ENCODE results near the gene CDH23. TPM values are rescaled to one million over a fixed set of nuclear protein-coding genes. Genes with fewer than 3 reads are reported as not detected.

The CDH23 gene
- total RNA-seq, 1 experiment from 2014 or later, result 0.02 TPM

- Histone ChIP-seq H3K36me3 (no peaks in the 10 kb centered on the region), H3K4me1 (no peaks in the 10 kb centered on the region), H3K9me3 (replicated peaks) (no peaks in the 10 kb centered on the region), H3K4me3 (no peak overlapping the region), H3K27ac (no peak overlapping the region), H3K27me3 (no peaks in the 10 kb centered on the region)
- no peak for DNase-seq
Observed at GRCh38 chr10:71476228-71477011, 79.7 kb downstream of the CDH23 start.

- Histone ChIP-seq H3K27ac (no peak overlapping the region), H3K36me3 (no peaks in the 10 kb centered on the region), H3K4me3 (no peak overlapping the region), H3K27me3 (no peaks in the 10 kb centered on the region), H3K4me1 (no peaks in the 10 kb centered on the region), H3K9me3 (replicated peaks) (no peaks in the 10 kb centered on the region)
- no peak for DNase-seq
Observed at GRCh38 chr10:71478173-71478572, 81.5 kb downstream of the CDH23 start.

GRCh38 chr10:71478813-71479365, 82.2 kb downstream of the CDH23 start:
- no peak overlapping the region for H3K4me3 ChIP-seq
- H3K27ac ChIP-seq, result no peak overlapping the region
- no peaks in the 10 kb centered on the region for H3K9me3 ChIP-seq (replicated peaks)
- no peaks in the 10 kb centered on the region for H3K27me3 ChIP-seq
- H3K36me3 ChIP-seq, result no peaks in the 10 kb centered on the region
- DNase-seq, result no peak
- H3K4me1 ChIP-seq, result no peaks in the 10 kb centered on the region

GRCh38 chr10:71479831-71480230, 83.1 kb downstream of the CDH23 start:
- Histone ChIP-seq H3K27ac (no peak overlapping the region), H3K4me3 (no peak overlapping the region), H3K27me3 (no peaks in the 10 kb centered on the region), H3K36me3 (no peaks in the 10 kb centered on the region), H3K9me3 (replicated peaks) (no peaks in the 10 kb centered on the region), H3K4me1 (no peaks in the 10 kb centered on the region)
- DNase-seq, result no peak

- H3K9me3 ChIP-seq (replicated peaks), result no peaks in the 10 kb centered on the region
- no peak for DNase-seq
- H3K36me3 ChIP-seq, result no peaks in the 10 kb centered on the region
- no peak overlapping the region for H3K27ac ChIP-seq
- H3K4me1 ChIP-seq, result no peaks in the 10 kb centered on the region
- H3K27me3 ChIP-seq, result no peaks in the 10 kb centered on the region
- H3K4me3 ChIP-seq, result no peak overlapping the region
Observed at GRCh38 chr10:71480662-71481061, 83.9 kb downstream of the CDH23 start.

GRCh38 chr10:71481746-71482410, 85.2 kb downstream of the CDH23 start:
- H3K27me3 ChIP-seq, result no peaks in the 10 kb centered on the region

GRCh38 chr10:71482620-71483019, 85.9 kb downstream of the CDH23 start:
- H3K4me3 ChIP-seq, result no peak overlapping the region
- H3K36me3 ChIP-seq, result no peaks in the 10 kb centered on the region
- H3K27ac ChIP-seq, result no peak overlapping the region
- no peak for DNase-seq
- H3K27me3 ChIP-seq, result no peaks in the 10 kb centered on the region
- no peaks in the 10 kb centered on the region for H3K4me1 ChIP-seq
- H3K9me3 ChIP-seq (replicated peaks), result no peaks in the 10 kb centered on the region

More at GRCh38 chr10:71481746-71482410, 85.2 kb downstream of the CDH23 start:
- Histone ChIP-seq H3K27ac (no peak overlapping the region), H3K4me3 (no peak overlapping the region), H3K36me3 (no peaks in the 10 kb centered on the region), H3K9me3 (replicated peaks) (no peaks in the 10 kb centered on the region), H3K4me1 (no peaks in the 10 kb centered on the region)
- no peak for DNase-seq

GRCh38 chr10:71483135-71483534, 86.4 kb downstream of the CDH23 start:
- H3K27me3 ChIP-seq, result no peaks in the 10 kb centered on the region
- no peaks in the 10 kb centered on the region for H3K9me3 ChIP-seq (replicated peaks)
- no peaks in the 10 kb centered on the region for H3K36me3 ChIP-seq
- no peak for DNase-seq
- H3K27ac ChIP-seq, result no peak overlapping the region
- no peaks in the 10 kb centered on the region for H3K4me1 ChIP-seq
- H3K4me3 ChIP-seq, result no peak overlapping the region

- no peak for DNase-seq
- no peak overlapping the region for H3K4me3 ChIP-seq
Observed at GRCh38 chr10:71483885-71484751, 87.4 kb downstream of the CDH23 start.

GRCh38 chr10:71486484-71487114, 89.9 kb downstream of the CDH23 start:
- Histone ChIP-seq H3K9me3 (replicated peaks) (peaks cover 4% of the 10 kb centered on the region; the same call in 1 of the 2 replicates), H3K4me3 (no peak overlapping the region), H3K27me3 (no peaks in the 10 kb centered on the region), H3K4me1 (no peaks in the 10 kb centered on the region), H3K36me3 (no peaks in the 10 kb centered on the region), H3K27ac (no peak overlapping the region)
- DNase-seq, result peak; percentile 64 to 78

More at GRCh38 chr10:71483885-71484751, 87.4 kb downstream of the CDH23 start:
- no peaks in the 10 kb centered on the region for H3K36me3 ChIP-seq
- H3K27ac ChIP-seq, result no peak overlapping the region
- H3K9me3 ChIP-seq (replicated peaks), result peaks cover 1% of the 10 kb centered on the region; the same call in 1 of the 2 replicates
- no peaks in the 10 kb centered on the region for H3K4me1 ChIP-seq
- H3K27me3 ChIP-seq, result no peaks in the 10 kb centered on the region

- no peaks in the 10 kb centered on the region for H3K27me3 ChIP-seq
- no peak for DNase-seq
- peaks cover 4% of the 10 kb centered on the region; the same call in 1 of the 2 replicates for H3K9me3 ChIP-seq (replicated peaks)
- H3K36me3 ChIP-seq, result no peaks in the 10 kb centered on the region
- H3K27ac ChIP-seq, result no peak overlapping the region
- H3K4me1 ChIP-seq, result no peaks in the 10 kb centered on the region
- H3K4me3 ChIP-seq, result no peak overlapping the region
Observed at GRCh38 chr10:71487726-71488125, 91.0 kb downstream of the CDH23 start.

- H3K27ac ChIP-seq, result no peak overlapping the region
- H3K4me3 ChIP-seq, result no peak overlapping the region
- H3K36me3 ChIP-seq, result no peaks in the 10 kb centered on the region
Observed at GRCh38 chr10:71489077-71489476, 92.4 kb downstream of the CDH23 start.

GRCh38 chr10:71492872-71493271, 96.2 kb downstream of the CDH23 start:
- Histone ChIP-seq H3K36me3 (no peaks in the 10 kb centered on the region), H3K9me3 (replicated peaks) (peaks cover 4% of the 10 kb centered on the region; the same call in 1 of the 2 replicates), H3K27me3 (no peaks in the 10 kb centered on the region), H3K27ac (no peak overlapping the region), H3K4me3 (no peak overlapping the region), H3K4me1 (no peaks in the 10 kb centered on the region)
- DNase-seq, result no peak

More at GRCh38 chr10:71489077-71489476, 92.4 kb downstream of the CDH23 start:
- DNase-seq, result no peak
- H3K27me3 ChIP-seq, result no peaks in the 10 kb centered on the region
- no peaks in the 10 kb centered on the region for H3K4me1 ChIP-seq
- peaks cover 4% of the 10 kb centered on the region; the same call in 1 of the 2 replicates for H3K9me3 ChIP-seq (replicated peaks)

- H3K36me3 ChIP-seq, result no peaks in the 10 kb centered on the region
- no peak overlapping the region for H3K4me3 ChIP-seq
- no peak overlapping the region for H3K27ac ChIP-seq
- DNase-seq, result no peak
- H3K9me3 ChIP-seq (replicated peaks), result peaks cover 4% of the 10 kb centered on the region; the same call in 1 of the 2 replicates
- no peaks in the 10 kb centered on the region for H3K4me1 ChIP-seq
- H3K27me3 ChIP-seq, result no peaks in the 10 kb centered on the region
Observed at GRCh38 chr10:71493741-71494140, 97.0 kb downstream of the CDH23 start.
